NCI-H2196 (cell line): Measurements from ENCODE around the gene STX7.

Source experiments
- DNase-seq: peaks from one replicate; lab custom pipeline; 2025; ENCODE audit not compliant: unreplicated experiment; lab: John Stamatoyannopoulos, UW

STX7 gene

DNA sequence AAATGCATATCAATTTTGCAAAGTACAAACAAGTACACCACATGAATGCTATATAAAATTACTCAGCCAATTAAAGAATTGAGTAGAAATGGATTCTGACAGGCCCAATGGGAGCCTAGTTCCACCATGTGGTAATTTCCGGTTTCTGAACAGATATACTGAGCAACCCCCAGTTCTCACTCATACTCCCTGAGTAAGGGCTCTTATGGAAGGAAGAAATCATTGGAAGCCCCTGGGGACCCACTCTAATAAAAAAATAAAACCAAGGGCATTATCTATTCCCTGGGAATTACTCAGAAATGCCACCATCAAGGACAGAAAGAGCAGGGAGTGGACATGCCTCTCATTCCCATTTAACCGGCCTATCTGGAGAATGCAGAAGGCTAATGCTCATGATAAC lies 34.6 kb downstream of the STX7 start:
- DNase-seq = no peak

DNA sequence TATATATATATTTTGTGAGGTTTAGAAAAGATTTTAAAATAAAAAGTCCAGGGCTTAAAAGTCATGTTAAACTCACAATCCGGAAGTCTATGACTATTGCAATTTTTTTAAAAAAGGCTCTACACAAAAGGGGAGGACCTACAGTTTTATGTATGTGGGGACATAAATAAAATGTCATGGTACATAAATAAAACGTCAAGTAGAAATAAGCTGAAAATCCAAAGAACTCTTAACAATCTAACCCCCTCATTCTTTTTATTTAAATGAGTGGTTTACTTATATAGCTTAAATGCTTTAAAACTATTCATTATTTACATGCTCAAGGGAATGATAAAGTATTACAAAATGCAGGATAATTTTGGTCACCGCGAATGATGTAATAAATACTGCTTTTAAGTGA lies 36.2 kb downstream of the STX7 start:
- no peak for DNase-seq

DNA sequence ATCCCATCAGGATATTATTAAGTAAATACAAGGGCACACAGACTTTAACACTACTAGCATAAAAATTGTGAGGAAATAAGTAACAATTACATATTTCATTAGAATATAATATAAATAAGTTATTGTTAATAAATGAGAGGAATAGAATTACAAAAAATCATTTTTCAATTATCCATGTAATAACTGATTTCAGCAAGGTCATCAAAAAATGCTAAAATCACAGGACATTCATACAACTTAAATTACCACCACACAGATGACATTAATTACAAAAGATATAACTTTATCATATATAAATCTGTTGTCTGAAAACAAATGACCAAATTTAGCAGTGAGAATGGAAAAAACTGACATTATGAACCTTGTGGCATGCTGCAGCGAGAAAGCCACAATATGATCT lies 37.0 kb downstream of the STX7 start:
- no peak for DNase-seq

DNA sequence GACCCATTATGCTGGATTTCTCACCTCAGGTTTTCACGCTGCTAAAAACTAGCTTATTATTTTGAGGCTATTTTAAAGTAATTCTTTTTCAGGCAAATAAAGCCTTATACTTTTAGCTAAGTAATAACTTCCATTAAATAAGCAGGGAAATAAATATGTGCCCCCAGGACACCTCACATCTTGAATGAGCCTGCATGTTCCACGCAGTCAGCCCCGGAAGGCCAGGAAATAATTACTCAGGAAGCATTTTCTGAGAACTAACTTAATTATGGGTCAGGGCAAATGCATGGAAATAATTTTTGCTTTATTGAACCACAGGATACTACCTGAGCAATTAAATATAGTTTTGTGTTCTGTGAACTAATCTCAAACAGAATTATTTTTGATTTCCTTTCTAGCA lies 41.1 kb downstream of the STX7 start:
- no peak for DNase-seq

DNA sequence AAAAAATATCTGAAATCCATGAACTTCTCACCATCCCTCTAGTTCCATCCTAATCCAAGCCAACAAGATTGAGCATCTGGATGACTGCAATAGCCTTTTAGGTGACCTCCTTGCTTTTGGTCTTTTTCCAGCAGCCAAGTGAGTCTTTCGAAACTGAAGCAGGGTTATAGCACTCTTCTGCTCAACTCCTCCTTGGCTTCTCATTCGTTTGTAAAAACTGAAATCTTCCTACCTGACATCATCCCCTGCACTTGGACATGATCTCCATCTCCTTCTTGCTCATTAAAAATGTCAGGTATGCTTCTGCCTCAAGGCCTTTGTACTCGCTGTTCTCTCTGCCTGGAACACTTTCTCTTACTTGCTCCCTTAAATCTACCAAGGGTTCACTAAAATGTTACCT lies 46.0 kb downstream of the STX7 start:
- DNase-seq = no peak

DNA sequence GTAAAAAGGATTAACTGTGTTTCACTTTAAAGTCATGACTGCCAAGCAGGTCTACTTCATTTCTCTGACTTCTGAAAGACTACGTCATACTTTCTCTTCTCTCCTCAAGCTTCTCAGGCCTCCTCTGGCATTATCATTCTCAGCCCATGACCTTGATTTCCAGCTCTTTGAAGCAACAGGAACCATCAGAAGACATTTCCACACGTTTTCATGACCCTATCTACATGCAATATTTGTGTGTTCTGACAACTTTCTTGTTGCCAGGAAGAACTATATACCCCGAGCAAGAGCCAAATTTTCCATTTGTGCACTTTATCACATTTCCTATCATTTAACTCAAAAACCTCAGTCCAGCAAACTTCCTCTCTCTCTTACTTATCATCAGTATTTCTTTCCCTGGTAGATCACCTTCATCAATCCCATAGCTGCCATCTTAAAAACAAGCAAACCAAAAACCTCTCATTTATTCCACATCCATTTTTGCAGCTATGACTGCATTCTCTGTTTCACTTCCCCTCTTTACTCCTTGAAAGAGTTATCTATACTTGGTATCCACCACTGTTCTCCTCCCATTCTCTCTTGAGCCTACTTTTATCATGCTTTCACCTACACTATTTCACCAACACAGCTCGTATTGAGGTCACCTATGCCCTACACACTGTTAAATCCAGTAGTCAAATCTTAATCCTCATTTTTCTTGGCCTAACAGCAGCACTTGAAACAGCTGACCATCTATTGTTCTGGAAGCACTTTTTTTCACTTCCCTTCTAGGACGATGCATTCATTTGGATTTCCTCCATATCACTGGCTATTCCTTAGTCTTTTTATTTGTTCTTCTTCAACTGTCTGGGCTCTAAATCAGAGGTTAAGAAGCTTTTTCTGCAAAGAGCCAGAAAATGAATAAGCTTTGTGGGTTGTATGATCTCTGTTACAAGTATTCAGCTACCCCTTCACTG lies 47.1 kb downstream of the STX7 start:
- DNase-seq = no peak

DNA sequence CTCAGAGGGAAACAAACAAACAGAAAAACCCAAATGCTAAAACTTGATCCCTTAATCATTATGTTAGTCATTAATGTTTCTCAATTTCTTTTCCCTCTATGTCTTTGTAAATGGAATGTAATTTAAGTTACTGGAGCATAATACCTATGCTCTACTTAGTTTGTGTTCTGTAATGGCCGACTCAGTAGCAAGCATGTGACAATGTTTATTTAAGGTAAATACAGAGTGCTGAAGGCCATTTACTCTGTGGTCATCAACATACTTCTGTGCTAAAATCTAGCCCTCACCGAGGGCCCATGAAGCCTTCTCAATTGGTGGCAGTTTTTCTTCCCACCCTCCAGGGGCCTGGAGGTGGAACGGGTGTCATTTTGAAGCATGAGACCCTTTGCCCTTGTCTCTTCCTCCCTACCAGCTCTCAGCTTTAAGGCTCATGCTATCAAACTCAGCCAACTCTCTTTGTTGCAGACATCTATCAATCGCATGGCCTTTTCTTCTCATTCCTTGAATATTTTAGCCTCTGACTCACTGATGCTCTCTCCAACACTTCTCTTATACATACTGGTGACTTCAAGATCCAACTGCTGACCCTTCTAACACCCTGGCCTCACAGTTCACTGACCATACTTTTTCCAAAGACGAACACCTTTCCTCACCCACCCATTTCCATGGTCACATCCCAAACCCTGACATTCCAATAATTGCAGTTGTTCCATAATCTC lies 48.2 kb downstream of the STX7 start:
- DNase-seq = no peak

DNA sequence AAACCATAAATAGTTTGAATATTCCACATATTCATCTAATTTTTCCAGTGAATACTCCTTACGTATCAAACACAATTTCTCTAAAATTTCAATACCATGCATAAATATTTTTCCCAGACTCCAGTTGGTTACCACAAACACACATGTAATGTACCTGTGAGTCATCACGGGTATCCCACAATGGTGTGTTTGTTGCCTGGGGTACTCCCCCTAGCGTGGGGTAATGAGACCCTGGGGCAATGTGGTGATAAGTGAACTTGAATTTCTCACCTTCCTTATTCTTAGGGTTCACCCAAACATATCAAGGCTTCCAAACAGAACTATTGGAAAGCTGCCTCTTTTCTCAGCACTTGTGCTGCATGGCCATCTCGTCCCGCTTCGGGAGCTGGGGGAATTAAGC lies 51.0 kb downstream of the STX7 start:
- DNase-seq = no peak

DNA sequence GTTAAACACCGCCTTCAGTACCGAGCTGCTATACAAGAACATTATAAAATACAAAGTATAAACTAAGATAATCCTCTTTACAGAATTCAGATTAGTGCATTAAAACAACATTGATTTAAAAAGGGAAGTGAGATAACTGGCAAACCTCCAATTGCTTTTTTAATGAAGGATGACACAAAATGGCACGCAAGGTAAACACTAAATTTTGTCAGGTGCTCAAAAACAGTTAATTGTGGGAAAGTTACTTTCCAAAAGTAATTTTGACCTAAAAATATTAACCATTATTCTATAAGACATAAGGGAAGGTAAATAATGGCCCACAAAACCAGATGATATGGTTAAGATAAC lies 53.3 kb downstream of the STX7 start:
- DNase-seq = no peak

DNA sequence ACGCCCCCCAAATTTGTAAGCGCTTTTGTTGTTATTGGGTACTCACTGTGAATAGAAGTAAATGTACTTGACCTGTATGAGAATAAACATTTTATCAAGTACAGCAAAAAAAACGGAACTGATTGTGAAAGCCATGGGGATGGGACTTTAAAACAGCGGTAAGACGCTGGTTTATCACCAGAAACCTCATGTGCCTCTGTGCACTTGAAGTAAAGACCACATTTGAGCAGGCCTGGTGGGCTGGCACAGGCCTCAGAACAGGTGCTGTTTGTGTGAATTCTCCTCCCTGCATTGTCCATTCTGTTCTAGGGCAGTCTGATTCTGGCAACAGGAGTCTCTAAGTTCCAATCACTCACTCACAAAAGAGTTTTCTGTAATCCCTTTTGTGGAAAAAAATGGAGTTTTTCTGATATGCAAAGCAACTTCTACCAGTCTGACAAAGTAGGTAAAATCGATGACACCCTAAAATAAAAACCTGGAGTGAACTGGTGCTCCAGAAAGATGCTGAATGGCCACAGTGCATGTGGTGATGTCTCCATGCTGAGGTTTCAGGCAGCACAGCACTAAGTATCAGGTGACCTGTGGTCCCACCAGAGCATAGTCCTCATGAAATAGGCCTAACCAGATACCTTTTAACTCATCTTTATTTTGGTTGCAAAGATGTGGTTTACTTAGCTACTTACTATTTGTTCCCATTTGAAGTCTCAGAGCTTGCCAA lies 53.9 kb downstream of the STX7 start:
- DNase-seq = no peak

DNA sequence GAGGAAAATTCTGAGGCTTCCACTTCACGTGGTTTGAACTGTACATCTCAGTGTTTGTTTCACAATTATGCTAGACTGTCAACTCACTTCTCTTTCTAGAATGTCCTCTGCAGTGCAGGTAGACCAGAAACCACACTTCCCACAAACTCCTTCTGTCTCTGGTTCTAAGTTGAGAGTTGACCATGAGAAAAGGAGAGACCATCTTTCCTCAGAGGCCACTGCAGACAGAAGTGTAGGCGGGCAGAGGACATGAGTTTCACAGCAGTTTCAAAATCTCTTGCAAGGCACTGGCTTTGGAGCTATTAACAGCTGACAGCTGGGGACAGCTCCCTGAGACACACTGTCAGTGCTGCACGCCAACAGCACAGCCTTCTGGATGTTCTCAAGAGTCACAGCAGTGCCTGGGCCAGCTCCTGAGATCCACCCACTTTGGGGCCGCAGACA lies 56.2 kb downstream of the STX7 start:
- DNase-seq = no peak

DNA sequence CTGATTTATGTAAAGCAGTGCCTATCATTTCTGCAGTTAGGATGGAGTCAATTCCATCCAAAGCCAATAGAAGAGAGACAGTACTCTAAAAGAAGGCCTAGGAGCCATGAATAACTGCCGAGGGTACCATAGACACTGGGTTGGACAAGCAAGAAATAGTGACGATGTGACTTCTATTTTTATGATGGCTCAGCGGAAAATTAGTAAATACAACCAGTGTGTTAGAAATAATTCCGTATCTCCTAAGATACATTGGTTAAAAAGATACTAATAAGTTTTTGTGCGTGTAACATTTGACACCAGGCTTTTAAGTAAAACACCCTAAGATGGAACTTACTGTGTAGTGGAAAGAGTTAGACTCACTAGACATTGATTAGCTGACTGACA lies 66.1 kb downstream of the STX7 start:
- DNase-seq = no peak

DNA sequence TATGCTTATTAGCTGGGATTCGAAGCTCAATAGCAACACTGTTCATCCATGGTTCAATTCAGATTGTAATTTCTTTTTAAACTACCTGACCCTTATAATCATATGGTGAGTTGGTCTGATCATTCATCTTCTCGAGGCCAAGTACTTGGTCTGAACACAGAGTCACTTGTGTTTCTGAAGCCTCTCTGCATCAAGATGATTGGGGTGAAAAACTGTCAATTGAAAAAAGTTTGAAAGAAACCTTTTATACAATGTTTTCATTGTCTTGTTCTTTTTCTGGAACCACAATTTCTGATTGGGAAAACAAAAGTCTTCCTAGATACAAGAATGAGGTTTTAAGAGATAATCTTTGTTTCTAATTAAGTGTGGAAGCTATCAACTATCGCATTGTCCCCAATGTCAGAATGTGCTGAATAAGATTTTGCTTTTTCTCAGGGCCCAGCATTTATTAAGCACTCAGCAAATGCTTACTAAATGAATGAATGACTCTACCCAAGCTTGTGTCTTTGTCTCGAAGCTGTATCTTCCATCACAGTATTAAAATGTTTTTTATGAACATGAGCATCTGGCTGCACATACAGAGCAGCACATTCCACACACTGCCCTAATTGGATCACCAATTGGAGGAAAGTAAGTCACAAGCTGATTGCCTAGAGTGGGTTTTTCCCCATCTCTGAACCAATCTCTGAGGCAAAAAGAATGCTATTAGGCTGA lies 66.6 kb downstream of the STX7 start:
- no peak for DNase-seq

DNA sequence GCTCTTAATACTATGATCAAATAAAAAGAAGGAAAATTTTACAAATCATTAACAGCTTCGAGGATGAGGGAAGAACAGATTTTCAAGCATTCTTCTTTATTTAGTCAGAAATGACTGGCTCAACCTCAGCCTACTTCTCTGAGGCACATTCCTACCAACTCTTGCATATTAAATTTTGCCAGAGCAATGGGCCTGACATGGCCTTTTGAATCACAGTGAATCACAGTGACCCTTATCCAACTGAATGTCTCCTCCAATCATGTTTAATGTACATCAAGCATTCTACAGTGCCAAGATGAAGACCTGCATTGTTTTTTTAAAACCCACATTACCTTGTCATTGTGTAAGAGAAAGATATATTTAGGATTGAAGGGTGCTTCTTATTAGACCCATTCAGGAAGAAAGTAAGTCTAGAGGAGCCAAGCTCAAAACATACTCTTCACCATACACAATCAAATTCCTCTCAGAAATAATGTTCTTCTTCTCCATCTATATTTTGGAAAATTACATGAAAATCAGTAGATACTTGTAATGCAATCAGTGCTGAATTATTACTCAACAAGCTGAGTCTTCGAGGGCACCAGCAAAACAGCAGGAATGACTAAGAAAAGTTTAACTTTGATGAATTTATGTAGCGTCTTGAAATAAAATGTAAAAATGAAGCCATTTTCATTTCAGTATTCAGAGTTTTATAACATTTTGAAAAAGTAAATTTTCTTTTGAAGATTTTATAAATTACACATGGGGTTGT lies 67.5 kb downstream of the STX7 start:
- no peak for DNase-seq

DNA sequence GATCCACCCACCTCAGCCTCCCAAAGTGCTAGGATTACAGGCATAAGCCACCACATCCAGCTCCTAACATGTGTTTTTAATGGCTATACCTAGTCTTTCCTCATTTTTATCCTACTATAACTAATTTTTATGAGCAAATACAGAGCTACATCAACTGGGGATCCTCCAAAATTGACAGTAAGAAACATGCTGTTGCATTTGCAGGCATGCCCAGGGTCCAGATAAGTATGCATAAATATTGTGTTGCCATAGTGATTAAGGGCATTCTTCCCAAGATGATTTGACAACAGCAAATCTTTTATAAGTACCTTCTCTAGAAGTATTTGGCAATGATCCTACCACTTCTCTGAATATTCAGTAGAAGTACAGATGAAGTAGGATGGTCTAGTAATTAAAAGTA lies 69.7 kb downstream of the STX7 start:
- no peak for DNase-seq

DNA sequence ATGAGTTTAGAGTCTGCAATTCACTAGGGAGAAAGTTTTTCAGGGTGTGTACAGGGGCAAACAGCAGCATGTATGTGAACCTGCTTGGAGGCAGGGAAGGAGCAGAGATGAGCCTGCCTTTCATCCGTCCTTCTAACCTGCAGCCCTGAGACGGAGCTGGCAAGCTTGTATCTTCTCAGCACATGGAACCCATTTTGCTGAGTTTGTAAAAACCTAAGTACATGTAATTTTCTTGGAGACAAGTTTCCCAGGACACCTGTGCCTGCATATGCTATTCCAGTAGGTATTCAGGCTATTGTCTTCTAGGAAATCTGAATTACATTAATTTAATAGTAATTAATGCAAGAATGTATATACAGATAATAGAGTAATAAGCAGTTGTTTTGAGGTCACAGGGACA lies 82.8 kb downstream of the STX7 start:
- DNase-seq = no peak

DNA sequence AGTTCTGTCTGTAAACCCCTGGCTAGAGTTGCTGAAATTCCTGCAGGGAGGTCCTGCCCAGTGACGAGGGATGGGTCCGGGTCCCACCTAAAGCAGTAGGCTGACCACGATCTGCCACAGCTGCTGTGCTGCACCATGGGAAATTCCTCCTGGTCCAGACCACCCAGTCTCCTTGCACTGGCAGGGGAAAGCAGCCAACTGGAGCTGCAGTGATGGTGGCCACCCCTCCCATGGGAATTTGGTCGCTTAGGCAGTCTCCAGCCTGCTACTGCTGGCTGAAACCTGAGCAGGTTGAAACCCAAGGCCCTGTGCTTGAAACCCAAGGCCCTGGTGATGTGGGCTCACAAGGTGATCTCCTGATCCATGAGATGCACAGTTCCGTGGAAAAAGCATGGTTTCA lies 87.7 kb downstream of the STX7 start:
- no peak for DNase-seq

DNA sequence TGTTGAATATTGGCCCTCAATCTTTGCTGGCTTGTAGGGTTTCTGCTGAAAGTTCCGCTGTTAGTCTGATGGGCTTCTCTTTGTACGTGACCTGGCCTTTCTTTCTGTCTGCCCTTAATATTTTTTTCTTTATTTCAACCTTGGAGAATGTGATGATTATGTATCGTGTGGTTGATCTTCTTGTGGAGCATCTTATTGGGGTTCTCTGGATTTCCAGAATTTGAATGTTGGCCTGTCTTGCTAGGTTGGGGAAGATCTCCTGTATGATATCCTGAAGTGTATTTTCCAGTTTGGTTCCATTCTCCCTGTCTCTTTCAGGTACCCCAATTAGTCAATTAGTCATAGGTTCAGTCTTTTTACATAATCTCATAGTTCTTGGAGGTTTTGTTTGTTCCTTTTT lies 89.1 kb downstream of the STX7 start:
- DNase-seq = no peak

DNA sequence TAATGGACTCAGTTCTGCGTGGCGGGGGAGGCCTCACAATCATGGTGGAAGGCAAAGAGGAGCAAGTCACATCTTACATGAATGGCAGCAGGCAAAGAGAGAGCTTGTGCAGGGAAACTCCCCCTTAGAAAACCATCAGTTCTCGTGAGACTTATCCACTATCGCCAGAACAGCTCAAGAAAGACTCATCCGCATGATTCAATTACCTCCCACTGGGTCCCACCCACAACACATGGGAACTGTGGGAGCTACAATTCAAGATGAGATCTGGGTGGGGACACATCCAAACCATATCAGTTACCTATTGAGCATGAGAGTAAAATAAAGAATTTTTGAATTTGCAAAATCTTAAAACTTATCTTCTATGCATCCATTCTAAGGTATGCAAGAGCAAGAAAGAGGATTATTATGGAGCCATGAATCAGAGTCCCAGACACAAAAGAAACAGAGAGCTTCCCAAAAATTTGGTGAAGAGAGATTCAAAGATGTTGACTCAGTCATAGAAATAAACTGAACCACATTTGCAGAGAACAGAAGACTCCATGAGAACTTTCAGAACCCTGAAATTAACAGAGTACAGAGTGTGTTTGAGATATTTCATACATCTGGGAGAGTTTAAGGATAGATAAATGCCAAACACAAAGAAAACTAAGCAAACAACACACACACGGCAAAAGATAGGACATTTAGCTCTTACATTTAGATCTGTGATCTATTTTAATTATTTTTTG lies 94.5 kb downstream of the STX7 start:
- no peak for DNase-seq

DNA sequence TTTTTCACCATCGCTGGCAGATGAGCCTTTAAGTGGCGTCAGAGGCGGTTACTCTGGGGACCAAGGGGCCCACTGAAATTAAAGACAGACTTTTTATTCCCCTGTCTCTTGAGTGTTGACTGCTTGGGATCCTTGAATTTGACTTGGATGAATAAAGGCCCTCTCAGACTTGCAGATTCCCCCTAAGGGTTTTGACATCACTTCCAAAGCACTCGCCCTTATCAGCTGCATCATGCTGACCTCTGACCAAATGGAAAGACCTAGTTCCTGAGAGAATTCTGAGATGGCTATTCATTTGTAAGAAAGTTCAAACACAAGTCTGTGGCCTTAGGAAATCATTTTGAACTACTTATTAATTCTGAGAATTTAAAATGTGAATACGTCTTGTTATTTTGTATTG lies 98.2 kb downstream of the STX7 start:
- DNase-seq = no peak
